Spleen (tissue), 7 donors: ENCODE results near the gene REC114.

Source experiments
- CTCF ChIP-seq, 11 experiments: fragments of 200-600 bp in 7 of 11; fragments of 450-650 bp in 4 of 11; sonication (generic) in 4 of 11; IDR thresholded peaks in 8 of 11; conservative IDR thresholded peaks in 3 of 11; 1 replicate in 7 of 11; 2 replicates in 4 of 11; pipeline versions ENCODE4 v1.4.0 to v1.8.0; 2016 to 2021; ENCODE audit warnings: antibody characterized with exemption in 11 of 11, inconsistent platforms in 4 of 11, mild to moderate bottlenecking in 1 of 11
- POLR2A ChIP-seq, 3 donors: fragments of 450-650 bp; IDR thresholded peaks; one replicate each; pipeline ENCODE4 v1.5.1; 2017; ENCODE audit warnings: antibody characterized with exemption in 3 of 3, mild to moderate bottlenecking in 1 of 3
- POLR2AphosphoS5 ChIP-seq, 3 donors: sonication (generic); formaldehyde crosslinking; IDR thresholded peaks; one replicate each; pipeline ENCODE4 v1.5.1; 2017; ENCODE audit warnings: antibody characterized with exemption in 3 of 3
- donor health status: DM: no; HTN: no; CAD: no; lungs with moderate emphysema.
- donor health status: DM: no; HTN: no; CAD: no.
- donor health status: DM: no; HTN: no; CAD: no.

GRCh38 chr15:73426323-73426994 lies 16.5 kb upstream of the REC114 start:
- TF ChIP-seq CTCF (IDR thresholded peaks at IDR 0.05 in 8 of 11, conservative IDR thresholded peaks at IDR 0.05 in 3 of 11) (no peak), POLR2AphosphoS5 (IDR thresholded peaks at IDR 0.05) (no peak), POLR2A (IDR thresholded peaks at IDR 0.05) (no peak)
